ENCODE results near the gene GPR37.

The GPR37 gene

DNA sequence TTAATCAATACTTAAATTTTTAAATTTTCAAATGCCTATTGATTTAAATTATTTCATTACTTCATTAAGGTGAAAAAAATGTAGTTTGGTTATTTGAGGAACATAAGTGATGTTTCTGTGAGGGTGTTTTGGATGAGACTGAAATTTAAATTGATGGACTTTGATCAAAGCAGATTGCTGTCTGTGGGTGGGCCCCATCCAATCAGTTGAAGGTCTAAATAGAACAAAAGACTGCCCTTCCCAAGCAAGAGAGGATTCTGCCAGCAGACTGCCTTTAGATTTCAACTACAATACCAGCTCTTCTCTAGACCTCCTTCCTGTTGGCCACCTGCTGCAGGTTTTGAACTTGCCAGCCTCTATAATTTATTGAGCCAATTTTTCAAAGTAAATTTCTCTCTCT lies 14.5 kb upstream of the GPR37 start:
- no peak for DNase-seq

DNA sequence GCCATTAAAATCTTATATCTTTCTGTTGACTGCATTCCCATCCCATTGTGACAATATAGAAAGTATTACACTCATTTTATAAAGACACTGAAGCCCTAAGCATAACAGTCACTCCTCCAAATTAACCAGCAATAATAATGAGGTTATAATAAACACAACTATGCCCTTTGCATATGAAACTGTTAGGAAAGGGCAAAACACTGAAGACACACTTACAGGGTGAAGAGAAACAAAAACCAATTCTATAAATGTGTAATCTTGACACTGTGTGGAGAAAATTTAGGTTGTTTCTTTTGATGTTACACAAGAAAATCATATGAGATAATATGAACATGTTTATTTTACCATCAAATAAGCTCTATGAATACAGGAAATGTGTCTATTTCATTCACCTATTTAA lies 14.0 kb upstream of the GPR37 start:
- DNase-seq, result no peak

DNA sequence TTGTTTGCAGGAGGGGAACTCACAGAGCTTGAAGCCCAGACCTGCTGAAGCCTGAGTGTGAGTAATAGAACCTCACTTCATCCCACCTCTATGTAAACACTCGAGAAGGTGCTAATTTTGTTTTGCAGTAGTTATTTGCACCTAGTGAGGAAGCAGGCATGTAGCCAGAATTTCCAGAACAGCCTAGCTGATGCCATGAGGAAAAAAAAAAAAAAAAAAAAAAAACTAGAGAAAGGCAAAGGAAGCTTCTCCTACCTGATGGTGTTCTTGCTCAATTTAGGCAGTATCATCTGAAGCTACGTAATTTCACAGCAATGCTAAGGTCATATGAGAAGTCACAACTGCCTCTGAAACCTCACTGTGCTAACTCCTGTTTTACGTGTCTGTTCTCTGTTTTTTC lies 13.6 kb upstream of the GPR37 start:
- DNase-seq, result no peak

DNA sequence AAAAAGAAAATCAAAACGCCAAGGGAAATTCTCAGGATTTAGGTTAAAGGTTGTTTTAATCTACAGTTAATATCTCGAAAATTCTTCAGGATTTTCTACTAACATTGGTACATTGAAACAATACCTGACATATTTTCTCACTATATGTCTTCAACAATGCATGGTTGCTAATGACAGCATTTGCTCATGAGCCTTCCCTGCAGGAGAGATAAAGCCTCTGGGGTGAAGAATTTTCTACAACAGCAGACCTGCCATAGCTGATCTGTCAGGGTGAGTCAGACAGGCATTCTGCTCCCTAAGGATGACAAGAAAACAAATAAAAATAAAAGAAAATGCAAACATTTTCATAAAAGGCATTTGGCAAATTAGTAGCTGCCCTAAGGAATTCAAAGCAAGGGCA lies 11.7 kb upstream of the GPR37 start:
- no peak for DNase-seq

DNA sequence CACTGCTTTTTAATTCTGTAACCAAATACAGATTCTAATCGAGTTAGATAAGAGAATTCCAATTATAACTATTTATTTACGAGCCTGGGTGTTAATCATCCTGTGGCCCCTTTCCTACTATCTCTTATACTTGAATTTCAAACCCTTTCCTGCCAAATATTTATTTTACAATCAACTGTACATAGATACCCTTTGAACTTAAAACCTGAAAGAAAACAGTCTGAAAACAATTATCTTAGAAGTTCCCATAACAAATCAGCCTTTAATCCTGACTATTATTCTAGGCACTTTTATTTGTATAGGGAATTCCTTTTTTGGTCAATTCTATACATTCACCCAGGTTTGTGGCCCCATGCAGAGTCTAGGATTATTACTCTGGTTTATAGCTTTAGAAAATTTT lies 10.6 kb upstream of the GPR37 start:
- no peak for DNase-seq

DNA sequence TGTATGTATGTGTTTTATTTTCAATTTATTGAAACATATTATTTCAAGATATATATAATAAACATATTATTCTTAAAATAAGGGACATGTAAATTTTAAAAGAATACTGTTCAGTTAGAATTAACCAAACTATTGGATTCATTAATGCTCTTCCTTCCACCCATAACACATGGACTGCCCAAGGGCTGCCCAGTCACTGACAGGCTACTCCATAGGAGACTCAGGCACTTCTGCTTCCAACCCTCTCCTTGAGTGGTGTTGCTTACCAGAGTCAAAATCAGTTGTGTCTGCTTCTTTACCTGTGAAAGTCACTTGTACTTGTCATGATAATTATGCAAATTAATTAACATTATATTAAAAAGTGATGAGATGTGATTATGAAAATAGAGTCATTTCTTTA lies 9.8 kb upstream of the GPR37 start:
- DNase-seq, result no peak

DNA sequence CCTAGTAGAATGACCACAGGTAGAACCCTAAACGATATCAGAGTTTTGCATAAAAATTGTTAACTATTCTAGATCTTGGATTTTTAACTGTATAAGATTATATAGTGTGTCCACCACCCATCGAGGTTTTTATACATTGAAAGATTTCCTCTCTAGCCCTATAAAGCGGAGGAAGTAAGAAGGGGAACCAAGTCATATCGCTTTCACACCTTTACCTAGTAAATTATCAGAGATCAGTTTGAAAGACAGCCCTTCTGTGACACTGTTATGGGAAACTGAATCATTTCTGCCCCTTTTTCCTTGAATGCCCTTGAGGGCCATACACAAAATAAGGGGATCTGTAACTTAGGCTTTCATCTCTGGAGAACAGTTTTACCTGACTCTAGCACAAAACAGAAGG lies 8.3 kb upstream of the GPR37 start:
- no peak for DNase-seq

DNA sequence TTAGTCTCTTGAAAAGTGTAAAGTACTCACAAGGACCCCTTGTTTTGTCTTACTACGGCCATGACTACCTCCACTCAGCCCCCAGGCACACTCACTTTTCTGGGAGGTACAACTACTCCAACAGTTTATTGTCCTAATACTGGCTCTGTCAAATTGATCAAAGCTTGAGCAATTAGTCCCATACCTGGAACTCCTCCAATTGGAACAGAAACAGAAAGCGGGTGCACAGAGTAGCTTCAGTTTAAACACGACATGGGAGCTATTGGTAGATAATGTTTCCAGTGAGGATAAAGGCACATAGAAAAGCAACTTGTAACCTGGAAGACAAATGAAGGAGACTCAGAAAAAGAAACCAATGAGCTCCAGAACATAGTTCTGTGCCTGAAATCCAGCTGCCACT lies 7.7 kb upstream of the GPR37 start:
- DNase-seq, result no peak

DNA sequence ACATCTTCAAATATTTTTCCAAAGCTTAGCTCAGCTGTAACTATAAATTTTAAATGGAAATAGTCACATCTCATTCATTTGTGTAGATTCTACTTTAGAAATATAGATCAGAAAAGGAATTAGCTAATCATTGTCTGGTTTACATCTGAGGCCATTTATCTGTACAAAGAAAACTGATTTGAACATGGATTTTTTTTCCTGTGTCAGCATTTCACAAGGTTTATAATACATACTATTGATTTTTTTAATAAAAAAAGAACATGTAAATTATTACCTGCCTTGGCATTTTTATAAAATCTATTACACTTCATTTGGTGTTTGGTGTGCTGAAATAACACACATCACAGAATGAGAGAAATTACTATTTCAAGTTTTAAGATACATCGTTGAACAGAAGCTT lies 3.5 kb upstream of the GPR37 start:
- DNase-seq, result no peak

DNA sequence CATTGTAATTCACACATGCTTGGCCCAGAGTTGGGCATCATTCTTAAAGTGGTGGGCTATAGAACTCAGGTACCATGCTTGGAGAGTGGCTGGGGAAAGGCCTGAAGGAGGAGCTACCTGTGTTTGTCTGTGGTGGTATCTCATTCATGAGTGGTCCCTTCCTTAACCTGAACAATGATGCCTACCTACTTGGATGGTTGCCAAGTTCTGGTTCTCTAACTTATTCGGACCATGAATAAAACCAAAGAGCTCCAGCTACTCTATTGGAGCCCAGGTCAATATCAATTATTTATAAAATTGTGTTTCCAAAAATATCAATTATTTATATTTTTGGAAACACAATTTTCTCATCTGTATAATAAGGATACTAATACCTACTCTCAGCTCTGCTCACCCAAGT lies 2.9 kb upstream of the GPR37 start:
- DNase-seq, result no peak

DNA sequence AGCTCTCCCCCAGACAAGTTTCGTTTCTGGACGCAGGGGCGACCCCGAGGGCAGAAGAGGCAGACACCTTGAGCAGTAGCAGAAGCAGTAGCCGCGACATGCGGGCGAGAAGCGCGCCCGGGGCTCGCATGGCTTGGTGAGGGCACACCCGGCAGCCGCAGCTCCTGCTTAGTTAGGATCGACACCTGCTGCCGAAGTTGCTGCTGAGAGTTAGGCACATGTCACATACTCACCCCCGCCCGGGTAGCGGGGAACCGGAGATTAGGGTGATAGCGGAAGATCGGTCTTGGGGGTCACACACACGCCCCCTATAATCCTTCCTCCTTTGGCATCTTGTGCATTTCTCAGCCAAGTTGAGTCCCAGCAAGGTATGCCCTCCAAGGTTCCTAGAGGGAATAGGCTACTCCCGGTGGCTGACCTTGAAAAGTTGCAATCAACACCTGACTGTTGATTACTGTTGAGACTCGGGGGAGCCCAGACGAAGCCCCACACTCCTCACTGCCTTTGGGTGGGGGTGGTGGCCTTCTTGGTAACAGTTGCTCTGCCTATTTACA lies 668 bp downstream of the GPR37 start:
- peak in 1 of 2 experiments; percentile 2 for DNase-seq

DNA sequence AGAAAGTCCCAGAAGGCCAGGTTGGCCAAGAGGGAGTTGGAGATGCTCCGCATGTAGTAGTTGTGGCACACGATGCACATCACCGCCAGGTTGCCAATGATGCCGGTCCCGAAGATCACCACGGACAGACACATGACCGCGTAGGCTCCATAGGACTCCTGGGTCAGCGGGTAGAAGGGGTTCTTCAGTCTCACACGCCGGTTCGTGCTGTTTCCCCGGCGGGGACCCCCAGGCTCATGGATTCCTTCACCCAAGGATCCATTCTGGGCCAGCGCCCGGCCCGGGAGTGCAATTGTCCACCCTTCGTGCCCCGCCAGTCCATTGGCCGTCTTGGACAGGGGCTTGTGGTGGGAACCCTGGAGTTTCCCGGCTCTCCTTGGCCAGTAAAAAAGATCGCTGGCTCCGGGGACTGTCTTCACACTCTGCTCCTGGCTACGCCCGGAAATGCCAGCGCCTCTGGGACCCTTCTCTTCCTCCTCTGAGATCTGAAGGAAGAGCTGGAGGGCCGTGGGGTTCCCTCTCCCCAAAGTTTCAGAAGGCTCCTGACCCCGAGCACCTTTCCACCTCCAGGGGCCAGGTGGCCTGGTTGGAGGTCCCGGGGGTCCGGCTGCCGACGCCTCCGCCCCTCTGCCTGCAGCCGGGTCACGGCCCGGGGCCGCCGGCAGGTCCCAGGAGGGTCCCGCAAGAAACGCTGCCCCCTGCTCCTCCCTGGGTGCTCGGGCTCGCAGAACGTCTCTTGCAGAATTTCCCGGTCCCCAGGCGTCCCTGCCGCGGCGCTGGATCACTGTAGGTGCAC lies 1.3 kb downstream of the GPR37 start:
- DNase-seq, result no peak

DNA sequence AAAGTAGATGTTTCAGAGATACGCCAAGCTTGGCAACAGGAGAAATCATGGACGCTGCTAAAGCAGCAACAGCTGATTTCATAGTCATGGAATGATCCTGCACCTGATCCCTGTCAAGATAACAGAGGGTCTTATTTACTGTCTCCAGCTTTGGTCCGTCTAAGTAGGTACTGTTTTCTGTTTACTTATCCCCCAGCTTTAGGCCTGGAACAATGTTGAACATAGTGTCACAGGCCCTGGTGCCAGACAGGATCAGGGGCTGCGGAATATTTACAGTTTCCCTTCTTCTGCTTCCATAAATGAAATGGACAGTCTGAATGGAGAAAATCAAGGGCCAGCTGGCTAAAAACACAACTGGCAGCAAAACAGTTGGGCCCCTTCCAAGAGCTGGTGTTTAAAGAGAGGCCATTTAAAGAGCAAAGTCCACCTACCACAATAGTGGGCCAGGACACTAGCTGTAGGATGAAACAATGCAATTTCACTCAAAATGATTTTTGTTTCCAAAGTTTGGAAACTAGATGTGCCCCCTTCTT lies 2.9 kb downstream of the GPR37 start:
- DNase-seq, result no peak

DNA sequence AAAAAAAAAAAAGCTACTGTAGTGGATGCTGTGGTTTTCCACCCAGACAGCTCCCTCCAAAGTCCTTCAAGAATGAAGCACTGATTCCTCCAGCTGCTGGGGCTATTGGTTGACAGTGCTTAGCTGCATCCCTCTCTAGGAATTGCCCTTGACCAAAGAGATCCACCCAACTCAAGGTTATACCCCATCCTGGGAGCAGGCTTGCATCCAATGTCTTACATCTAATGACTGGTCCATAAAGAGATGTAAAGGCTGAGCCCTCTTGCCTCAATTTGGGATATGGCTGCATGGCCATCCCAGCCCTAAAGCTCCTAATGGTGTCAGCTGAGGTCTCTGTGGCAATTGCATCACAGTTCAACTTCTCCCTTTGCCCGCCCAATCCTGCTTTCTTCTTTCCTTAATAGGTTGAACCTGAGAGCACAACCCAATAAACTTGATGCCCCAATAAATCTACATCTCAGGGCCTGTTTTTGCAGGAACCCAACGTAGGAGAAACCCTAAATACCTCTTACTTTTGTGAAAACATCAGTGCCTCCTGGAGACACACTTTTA lies 4.4 kb downstream of the GPR37 start:
- DNase-seq, result no peak

DNA sequence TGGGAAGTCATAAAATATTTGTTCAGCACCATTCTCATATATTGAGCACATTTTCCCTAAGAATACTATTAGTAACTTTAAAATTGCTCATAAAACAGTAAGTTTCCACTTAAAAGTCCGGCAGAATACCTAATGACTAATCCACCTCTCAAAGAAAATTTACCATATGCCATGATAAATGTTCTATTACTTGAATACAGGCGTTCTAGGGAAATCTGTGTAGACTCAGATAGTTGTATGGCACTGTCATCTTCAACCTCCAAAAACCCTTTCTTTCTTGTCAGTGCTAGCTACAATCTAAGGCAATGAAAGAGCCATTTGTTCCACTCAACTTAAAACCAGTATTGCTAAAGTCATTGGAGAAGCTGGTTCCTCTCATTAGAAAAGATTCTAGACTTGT lies 7.3 kb downstream of the GPR37 start:
- DNase-seq, result no peak

DNA sequence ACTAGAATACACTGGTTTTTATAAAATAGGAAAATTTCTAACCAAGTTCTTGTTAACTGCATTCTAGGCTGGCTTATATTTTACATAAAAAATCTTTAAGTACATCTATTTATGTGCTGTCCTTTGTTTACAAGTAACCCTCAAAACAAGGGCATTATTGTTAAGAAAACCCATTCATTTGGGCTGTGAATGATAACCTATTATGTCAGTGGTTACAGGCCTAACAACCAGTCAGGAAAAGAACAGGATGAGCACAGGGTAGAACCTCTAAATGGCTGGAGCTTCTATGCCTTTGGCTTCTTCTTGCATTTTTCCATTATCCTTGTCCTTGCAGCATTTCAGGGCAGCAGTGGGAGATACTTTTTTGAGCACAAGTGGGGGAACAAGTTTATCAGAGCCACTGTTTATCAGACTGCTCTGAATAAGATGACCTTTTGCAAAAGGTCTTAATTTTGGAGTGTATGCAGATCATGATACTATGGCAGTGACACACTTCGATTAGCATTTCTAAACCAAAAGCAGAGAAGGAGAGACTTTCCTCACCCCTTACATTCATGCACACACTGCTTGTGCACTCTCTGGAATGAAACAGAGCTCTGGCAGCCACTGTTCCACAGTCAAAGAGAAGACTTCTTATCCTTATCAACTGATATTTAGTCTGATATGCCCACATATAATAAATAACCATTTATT lies 10.9 kb downstream of the GPR37 start:
- no peak for DNase-seq

DNA sequence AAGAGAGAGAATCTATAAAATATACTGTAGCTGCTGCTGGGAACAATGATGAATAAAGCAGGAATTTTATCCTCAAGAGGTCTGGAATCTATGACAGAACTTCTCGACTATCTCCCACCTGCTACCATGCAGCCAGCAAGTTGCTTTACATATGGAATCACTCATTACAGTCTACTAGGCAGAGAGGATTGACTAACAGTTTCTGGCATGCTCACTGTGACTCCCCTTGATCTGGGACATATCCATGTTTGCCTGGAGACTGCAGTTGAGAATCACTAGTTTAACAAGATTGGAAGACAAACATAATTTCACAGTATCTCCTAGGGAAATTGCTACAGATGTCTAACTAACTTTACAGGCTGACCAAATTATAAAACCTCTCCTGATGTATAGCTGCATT lies 13.3 kb downstream of the GPR37 start:
- DNase-seq, result no peak

DNA sequence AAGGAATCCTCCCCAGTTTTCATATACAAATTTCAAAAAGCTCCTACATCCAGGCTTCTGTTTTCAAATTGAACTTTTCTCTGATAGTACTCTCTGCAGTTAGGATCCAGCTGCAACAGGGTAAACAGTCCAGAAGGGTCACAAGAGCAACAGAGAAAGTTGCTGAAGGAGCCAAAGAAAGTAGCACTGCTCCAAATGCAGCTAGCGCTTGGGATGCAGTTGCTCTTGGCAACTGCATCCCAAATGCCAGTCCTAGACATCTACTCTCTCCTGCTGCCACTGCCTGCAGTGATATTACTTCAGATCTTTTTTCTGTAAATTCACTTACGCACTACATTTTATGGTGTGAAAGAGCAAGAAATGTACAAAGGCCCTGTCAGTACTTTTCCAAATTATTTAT lies 14.6 kb downstream of the GPR37 start:
- no peak for DNase-seq

DNA sequence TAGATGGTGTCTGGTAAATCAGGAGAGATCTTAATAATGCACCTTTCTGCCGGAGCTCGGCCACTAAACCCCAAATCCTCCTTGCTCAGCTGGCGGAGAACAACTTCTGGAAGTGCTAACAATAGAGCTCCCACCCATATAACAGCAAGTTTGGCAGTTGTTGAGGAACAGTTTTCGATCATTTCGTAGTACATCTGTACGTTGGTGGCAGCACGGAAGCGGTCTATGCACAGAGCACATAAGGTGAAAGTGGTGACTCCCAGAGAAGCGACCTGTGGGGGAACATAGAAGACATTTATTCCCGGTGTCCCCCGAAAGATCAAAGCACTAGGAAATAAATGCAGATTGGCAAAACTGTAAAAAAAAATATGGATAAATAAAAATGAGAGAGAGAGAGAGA lies 18.5 kb downstream of the GPR37 start:
- no peak for DNase-seq

DNA sequence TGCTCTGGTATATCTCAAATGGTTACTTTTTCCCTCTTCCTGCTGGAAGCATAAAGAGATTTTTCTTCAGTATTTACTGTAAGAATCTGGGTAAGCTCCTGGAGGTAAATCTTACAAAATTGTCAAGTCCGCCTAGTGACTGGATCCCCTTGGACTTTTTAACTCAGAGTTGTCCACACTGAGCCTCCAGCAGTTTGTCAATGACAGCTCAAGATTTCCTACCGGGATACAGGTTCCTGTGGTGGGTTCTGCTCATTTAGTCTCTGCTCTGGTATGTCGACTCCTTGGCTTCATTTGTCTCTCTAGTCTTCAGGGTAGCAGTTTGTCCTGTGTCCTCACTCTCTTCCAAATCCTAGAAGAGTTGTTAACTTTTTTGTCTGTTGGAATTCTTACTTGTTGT lies 27.0 kb downstream of the GPR37 start:
- DNase-seq, result no peak

DNA sequence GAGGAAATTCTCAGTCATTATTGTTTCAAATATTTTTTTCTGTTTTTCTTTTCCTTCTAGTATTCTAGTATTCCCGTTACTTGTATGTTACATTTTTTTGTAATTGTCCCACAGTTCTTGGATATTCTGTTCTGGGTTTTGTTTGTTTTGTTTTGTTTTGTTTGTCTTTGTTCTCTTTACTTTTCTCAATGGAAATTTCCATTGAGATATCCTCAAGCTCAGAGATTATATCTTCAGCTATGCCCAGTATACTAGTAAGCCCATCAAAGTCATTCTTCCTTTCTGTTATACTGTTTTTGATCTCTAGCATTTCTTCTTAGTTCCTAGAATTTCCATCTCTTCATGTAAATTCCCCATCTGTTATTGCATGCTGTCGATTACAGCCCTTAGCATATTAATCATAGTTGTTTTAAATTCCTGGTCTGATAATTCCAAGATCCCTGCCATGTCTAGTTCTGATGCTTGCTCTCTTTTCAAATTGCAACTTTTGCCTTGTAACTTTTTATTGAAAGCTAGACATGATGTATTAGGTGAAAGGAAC lies 27.8 kb downstream of the GPR37 start:
- no peak for DNase-seq

DNA sequence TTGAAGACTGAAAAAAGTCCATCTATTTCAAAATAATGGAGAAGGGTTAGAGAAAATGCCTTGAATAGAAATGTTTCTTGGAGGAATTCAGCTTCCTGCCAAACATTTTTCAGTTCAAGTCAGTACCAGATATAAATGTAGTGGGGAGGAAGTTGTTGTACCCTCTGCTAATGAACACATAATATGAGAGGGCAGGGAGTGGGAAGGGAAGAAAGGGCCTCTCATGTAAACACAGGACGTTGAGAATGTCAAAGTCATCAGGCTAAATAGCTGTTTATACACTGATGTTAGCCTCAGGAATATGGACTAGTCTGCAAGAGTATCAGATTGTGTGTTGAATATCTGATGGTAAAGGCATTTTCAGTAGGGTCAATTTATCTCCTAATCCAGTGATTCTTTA lies 37.0 kb downstream of the GPR37 start:
- DNase-seq, result no peak

DNA sequence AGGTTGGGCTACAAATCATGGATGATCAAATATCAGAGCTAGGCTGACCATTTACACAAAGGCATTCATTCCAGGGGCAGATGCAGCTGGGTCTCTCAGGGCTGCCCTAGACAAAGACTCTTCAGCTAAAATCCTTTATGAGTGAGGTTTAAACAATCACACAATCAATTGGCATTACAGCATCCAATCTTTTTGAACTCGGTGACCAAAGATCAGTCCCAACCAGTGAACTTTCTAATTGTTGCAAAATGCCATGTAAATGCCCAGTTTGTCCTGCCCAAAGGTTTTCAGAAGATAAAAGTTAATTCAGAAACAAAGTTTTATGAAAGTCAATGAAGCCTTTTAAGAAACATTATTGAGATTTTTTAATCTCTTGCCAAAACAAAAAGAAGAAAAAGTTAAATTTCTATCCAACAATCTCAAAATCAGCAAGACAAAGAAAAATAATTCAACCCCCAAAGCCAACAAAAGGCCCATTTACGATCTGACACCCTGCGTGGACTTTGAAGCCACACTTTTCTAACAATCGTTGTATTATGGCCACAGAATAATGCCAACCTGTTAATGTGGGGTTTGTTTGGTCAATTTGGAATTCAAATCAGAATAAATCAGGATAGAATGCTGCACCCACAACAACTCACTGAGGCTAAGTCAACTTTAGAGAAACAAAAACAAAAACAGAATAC lies 40.9 kb downstream of the GPR37 start:
- no peak for DNase-seq

Measured in stimulated activated CD4-positive, alpha-beta T cell treated with anti-CD3 and anti-CD28 coated beads, Interleukin-4, amount 100 ng/mL, for 4 hours (primary cell).